Measurements from ENCODE around the gene OLIG3.

- no peak for TF ChIP-seq POLR2AphosphoS5 (IDR thresholded peaks at IDR 0.05)
- TF ChIP-seq CTCF (IDR thresholded peaks at IDR 0.05) = no peak
Observed at GRCh38 chr6:137512757-137513605, 18.8 kb upstream of the OLIG3 start.
